Mesothelial cell of epicardium (in vitro differentiated cells): ENCODE results near the gene NUP93. TPM values are rescaled to one million over a fixed set of nuclear protein-coding genes. Genes with fewer than 3 reads are reported as not detected.

Source experiments
- DNase-seq, 2 experiments: peaks; one replicate each; pipeline ENCODE4 v3.0.0; 2021; ENCODE audit warnings: low spot score in 2 of 2; ENCODE audit not compliant: unreplicated experiment in 2 of 2
- H3K27ac Mint-ChIP-seq: 2 replicates; pipeline ENCODE4 v1.8.0; 2021; ENCODE audit warnings: mixed read lengths
- H3K27me3 Mint-ChIP-seq: 2 replicates; pipeline ENCODE4 v1.8.0; 2021; ENCODE audit warnings: low read depth, mixed read lengths
- H3K36me3 Mint-ChIP-seq: 2 replicates; pipeline ENCODE4 v1.8.0; 2021; ENCODE audit warnings: mixed read lengths
- H3K4me1 Mint-ChIP-seq: 2 replicates; pipeline ENCODE4 v1.8.0; 2021; ENCODE audit warnings: mixed read lengths
- H3K4me3 Mint-ChIP-seq: 2 replicates; pipeline ENCODE4 v1.8.0; 2021; ENCODE audit warnings: mild to moderate bottlenecking, moderate library complexity, mixed read lengths
- H3K9me3 Mint-ChIP-seq: 2 replicates; pipeline ENCODE4 v1.8.0; 2021; ENCODE audit warnings: mixed read lengths
- total RNA-seq: library from RNA; stranded (reverse); gene quantifications from 3 replicates; pipeline ENCODE4 v1.2.1, GENCODE V29; 2021
- TF ChIP-seq, protein P1 (sequence below): fragments of 200-600 bp; sonication (generic); IDR thresholded peaks from one replicate; pipeline ENCODE4 v1.5.0; 2021; ENCODE audit warnings: antibody characterized with exemption; ENCODE audit not compliant: unreplicated experiment

NUP93 gene
- total RNA-seq, 1 donor from 2014 or later: 74.6 TPM

DNA sequence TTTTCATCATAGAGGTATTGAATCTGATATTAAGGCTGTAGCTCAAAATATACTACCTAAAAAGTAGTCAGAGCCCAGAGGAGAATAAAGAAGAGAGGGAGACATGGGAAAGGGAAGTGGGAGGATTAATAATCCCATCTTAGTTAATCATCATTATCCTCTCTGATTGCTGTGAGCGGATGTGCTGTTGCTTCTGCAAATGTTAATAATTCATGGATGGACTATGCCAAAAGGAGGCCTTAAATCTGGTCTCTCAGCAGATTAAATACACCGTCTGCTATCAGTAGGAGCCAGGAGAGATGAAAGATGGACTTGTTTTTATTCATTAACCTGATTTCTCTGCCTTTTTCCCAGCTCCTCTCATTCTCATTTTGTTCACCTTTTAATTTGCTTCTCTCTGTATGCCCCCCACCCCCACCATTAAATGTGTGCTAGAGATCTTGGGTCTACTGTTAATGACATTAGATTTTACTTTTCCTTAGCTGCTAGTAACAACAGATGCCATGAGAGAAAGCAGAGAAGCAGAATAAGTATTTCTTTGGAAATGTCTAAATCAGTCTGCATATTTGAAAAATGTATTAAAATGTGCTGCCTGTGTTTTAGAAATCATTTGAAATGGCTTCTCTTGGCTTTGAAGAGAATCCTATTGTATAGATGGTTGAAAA, 44.2 kb downstream of the NUP93 start:
- H3K4me1 Mint-ChIP-seq: peaks cover 37% of the 10 kb centered on the region
- H3K27me3 Mint-ChIP-seq: peaks cover 8% of the 10 kb centered on the region

DNA sequence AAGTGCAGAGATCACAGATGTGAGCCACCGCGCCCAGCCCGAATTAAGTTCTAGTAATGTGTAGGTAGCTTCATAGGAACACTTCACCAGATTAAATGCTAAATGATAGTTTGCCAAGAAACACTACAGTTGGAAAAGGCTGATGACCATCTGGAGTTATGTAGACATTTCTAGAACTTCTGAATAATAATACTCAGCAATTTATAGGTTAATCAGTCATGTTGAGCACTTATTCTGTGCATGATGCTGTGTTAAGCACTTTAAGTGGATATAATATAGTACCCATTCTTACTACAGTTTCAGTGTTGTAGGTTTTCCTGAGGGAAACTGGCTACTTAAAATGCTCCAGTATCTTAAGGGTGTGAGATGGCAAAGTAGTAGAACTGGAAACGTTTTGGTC, 45.2 kb downstream of the NUP93 start:
- H3K27ac Mint-ChIP-seq: no peak overlapping the region
- no peaks in the 10 kb centered on the region for H3K36me3 Mint-ChIP-seq
- peaks cover 27% of the 10 kb centered on the region for H3K4me1 Mint-ChIP-seq
- peaks cover 15% of the 10 kb centered on the region for H3K27me3 Mint-ChIP-seq
- no peak overlapping the region for H3K4me3 Mint-ChIP-seq
- no peak for DNase-seq
- TF ChIP-seq, protein P1, sequence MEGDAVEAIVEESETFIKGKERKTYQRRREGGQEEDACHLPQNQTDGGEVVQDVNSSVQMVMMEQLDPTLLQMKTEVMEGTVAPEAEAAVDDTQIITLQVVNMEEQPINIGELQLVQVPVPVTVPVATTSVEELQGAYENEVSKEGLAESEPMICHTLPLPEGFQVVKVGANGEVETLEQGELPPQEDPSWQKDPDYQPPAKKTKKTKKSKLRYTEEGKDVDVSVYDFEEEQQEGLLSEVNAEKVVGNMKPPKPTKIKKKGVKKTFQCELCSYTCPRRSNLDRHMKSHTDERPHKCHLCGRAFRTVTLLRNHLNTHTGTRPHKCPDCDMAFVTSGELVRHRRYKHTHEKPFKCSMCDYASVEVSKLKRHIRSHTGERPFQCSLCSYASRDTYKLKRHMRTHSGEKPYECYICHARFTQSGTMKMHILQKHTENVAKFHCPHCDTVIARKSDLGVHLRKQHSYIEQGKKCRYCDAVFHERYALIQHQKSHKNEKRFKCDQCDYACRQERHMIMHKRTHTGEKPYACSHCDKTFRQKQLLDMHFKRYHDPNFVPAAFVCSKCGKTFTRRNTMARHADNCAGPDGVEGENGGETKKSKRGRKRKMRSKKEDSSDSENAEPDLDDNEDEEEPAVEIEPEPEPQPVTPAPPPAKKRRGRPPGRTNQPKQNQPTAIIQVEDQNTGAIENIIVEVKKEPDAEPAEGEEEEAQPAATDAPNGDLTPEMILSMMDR: no peak
- H3K9me3 Mint-ChIP-seq: no peaks in the 10 kb centered on the region

More for the DNA sequence above, 44.2 kb downstream of the NUP93 start:
- DNase-seq: no peak
- Mint-ChIP-seq H3K9me3 (no peaks in the 10 kb centered on the region), H3K27ac (peak overlapping the region; percentile 5), H3K4me3 (no peak overlapping the region), H3K36me3 (no peaks in the 10 kb centered on the region)
- TF ChIP-seq, protein P1: no peak

DNA sequence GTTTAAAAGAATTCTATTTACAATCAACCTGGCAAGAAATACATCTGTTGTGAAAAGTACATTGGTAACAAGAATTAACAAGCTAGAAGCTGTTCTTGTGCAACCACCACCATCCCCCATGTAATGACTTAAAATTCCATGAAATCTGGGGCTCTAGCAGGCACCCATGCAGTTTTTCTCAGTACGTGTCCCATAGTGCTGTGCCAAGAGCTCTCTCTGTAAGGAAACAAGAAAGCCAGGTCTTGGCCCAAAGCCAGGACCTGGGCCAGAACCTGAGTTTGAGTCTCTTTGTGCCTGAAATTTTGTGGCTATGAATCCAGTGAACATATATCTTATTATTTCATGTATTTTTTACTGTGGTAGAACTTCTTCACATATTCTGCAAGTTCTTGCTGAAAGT, 46.6 kb downstream of the NUP93 start:
- H3K27me3 Mint-ChIP-seq: peaks cover 19% of the 10 kb centered on the region
- H3K27ac Mint-ChIP-seq: no peak overlapping the region

DNA sequence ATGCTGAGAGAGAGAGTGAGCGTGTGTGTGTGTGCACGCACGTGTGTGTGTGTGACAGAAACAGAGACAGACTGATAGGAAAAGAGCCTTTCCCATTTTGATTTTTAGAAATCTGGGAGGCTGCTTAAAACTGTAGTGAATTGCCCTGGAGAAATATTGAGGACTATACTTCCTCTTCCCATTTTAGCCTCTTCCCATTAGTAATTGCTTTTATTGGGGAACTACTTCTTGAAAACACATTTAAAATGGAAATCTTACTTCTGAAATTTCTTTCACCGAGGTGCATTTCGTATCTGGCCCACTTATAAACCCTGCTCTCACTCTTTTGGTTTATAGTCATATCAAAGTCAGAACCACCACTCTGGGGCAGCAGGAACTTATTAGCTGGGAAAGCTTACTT, 47.1 kb downstream of the NUP93 start:
- TF ChIP-seq, protein P1: no peak
- Mint-ChIP-seq H3K9me3 (no peaks in the 10 kb centered on the region), H3K27me3 (peaks cover 23% of the 10 kb centered on the region), H3K4me3 (no peak overlapping the region), H3K27ac (no peak overlapping the region), H3K36me3 (no peaks in the 10 kb centered on the region), H3K4me1 (peaks cover 26% of the 10 kb centered on the region)
- no peak for DNase-seq

More for the DNA sequence above, 46.6 kb downstream of the NUP93 start:
- H3K4me3 Mint-ChIP-seq: no peak overlapping the region
- no peaks in the 10 kb centered on the region for H3K9me3 Mint-ChIP-seq
- no peaks in the 10 kb centered on the region for H3K36me3 Mint-ChIP-seq
- no peak for DNase-seq
- peaks cover 24% of the 10 kb centered on the region for H3K4me1 Mint-ChIP-seq
- TF ChIP-seq, protein P1: no peak

DNA sequence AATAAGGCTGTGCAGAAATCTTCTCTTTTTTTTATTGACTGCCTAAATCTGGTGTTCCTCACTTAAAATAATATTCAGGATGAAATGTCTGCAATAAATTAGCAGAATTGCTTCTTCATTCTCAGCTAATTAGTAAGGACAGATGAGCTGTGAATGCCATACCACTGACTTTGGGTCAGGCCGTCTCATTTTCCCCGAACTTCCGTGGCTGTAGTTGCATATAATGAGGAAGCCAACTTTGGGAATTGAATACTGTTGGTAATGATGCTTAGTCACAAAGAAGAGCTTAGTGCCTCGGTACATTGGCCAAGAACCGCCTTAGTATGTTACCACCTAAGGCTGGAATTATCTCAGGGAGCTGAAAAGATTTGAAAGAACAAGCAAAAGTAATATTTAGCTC, 47.6 kb downstream of the NUP93 start:
- Mint-ChIP-seq H3K4me3 (no peak overlapping the region), H3K4me1 (peaks cover 26% of the 10 kb centered on the region), H3K36me3 (no peaks in the 10 kb centered on the region), H3K27me3 (peaks cover 27% of the 10 kb centered on the region), H3K27ac (no peak overlapping the region), H3K9me3 (no peaks in the 10 kb centered on the region)
- TF ChIP-seq, protein P1: no peak
- DNase-seq: no peak
